GM19043 (cell line): ENCODE data around the gene SHC3.
A peak's percentile ranks its signal among the peaks of the same experiment; 100 is the strongest.

Experiments
- ATAC-seq: cut with Tn5 transposase; IDR thresholded peaks from one replicate; pipeline ENCODE4 v1.9.1; 2021; ENCODE audit warnings: low read depth; ENCODE audit not compliant: unreplicated experiment

SHC3 gene

DNA sequence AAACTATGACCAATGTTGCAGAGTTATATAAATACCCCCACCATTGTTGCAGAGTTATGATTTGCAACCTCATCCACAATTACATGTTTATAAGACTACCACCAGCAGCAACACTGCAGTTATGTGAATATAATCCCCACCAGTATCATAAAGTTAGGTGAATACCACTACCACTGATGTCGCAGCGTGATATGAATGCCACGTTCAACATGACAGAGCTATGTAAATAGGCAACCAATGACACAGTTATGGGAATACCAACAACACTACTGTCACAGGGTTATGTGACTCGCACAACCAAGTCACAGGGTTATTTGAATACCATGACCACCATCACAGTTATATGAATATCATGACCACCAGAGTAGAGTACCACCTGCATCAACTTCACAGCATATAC, 63.9 kb downstream of the SHC3 start:
- ATAC-seq, result no peak

DNA sequence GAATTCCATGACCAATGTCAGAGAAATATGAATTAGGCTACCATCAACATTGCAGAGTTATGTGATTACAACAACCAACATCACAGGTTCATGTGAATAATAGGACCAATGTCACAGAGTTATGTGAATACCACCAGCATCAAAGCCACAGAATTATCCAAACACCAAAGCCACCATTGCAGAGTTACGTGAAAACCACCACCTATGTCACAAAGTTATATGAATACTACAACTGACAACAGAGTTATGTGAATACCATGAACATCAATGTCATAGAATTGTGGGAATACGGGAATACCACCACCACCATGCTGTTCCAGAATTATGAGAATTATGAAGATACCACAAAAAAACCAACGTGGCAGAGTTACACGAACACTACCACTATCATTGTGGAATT, 64.8 kb downstream of the SHC3 start:
- no peak for ATAC-seq

DNA sequence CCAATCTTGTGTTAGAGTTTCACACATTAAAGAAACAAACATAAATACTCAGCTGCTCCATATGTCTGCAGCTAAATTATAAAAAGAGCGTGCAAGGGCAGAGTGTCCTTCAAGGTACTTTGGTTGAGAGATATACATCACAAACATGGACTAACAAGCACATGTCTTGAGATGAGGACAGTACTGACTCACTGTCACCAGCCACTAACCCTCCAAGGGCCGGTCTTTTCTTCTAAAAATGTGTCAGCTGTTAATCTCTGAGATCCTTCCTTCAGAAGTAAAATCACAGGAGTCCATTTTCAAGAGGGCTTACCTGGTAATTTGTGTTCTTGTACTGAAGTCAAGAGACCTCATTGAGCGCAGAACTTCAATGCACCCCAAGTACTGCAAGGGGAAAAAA, 66.4 kb downstream of the SHC3 start:
- ATAC-seq, result no peak

DNA sequence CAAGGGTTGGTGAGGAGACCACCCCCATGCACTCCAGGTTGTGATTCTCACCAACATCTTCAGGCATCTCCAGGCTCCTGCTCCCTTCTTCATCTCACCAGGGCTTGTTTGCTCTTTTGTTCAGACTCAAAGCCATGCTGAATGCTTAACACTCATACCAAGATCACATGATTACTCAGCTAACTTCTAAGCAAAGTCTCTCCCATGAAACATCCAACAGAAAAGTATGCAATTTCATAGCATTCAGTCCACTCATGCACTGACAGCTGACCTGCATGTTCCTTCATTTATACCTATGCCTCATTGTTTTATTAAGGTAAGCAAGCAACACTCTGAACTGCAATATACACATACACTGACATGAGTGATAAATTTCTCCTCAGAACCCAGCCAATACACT, 69.0 kb downstream of the SHC3 start:
- no peak for ATAC-seq

DNA sequence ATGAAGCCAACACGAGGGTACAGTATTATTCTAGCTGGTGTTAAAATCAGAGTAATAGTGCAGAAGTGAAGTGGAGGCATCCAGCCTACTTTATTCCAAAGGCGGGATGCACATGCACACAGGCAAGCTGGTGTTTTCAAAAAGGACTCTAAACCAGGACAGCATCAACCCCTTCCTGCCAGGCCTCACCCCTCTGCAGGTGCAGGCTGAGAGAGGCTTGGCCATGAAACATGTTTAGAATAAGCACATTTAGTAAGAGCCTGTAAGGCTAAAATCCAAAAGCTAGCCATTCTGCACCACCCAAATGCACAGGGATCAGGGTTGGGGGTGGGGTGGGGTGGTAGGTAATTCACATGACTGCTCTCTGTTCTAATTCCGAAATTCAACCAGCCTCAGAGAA, 71.2 kb downstream of the SHC3 start:
- no peak for ATAC-seq

DNA sequence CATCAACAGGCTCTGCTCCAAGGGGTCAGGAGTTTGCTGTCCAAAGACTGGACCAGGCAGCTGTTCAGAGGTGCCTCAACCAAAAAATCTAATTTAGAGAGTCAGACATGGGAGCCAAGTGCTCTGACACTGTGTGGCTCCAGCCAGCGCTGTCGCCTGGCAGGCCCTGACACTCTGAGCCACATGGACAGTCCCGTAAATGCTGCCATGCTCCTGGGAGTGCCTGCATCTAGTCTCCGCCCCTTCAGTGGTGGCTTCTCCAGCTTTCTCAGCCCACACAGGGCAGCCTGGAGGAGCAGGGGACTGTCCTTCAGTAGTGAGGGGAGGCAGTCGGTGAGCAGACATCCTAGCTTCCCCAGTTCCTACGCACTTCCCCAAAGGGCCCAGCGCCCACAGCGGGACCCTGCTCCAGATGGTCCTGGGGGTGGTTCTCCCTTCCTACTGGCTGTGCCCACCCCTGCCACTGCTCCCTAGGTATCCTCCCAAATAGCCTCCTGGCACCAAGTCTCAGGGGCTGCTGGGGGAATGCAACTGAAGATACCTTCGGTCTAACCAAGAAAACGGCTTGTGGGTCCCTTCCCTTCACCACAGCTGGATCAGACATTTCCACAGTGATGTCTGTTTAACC, 72.3 kb downstream of the SHC3 start:
- no peak for ATAC-seq

DNA sequence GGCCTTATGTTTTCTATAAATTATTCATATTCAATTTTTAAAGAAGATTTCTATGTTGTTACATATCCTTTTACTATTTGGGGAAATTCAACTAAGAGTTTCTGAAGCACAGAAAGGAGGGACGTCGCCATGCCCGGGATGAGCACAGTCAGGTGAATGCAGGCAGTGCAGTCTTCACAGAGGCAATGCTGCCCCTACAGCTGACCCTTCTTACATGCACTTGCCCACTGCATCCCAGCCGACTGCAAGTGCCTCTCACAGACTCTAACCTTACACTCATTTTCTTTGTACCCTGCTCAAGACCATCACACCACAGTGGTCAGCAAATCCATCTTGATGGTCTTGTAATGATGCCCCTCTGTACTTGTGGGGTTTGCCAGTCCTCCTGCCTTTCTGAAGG, 73.8 kb downstream of the SHC3 start:
- no peak for ATAC-seq

DNA sequence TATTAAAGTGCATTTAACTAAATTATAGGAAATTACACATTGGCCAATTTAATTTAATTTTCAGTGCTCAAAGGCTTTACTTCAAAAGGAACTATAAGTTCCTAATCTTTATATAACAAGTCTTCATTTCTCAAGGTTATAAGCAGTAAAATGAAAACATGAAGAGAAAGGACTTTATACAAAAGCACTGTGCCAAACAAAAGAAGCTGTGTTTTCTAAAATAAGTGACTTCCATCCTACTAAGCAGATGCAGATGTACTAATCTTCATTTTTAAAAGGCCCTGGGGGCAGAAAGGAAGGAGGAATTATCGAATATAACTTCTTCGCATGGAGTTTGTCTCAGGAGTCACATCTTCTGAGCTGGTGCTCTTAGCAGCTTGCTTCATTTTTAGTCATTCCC, 81.4 kb downstream of the SHC3 start:
- no peak for ATAC-seq

DNA sequence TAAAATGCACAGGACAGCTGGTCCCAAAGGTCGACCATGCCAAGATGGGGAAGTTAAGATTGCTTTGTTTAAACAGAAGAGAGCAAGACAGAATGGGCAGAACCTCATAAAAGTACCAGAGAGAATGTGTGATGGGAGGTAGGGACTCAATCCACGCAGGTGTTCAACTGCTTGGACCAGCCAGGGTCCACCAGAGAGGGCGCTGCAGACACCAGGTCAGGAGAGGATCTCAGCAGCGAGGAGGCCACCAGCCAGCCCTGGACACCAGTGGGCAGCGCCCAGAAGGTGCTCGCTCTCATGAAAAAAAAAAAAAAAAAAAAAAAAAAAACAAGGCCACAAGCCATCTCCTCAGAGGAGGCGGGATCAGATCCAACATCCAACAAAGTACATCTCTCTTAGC, 81.8 kb downstream of the SHC3 start:
- ATAC-seq, result no peak

DNA sequence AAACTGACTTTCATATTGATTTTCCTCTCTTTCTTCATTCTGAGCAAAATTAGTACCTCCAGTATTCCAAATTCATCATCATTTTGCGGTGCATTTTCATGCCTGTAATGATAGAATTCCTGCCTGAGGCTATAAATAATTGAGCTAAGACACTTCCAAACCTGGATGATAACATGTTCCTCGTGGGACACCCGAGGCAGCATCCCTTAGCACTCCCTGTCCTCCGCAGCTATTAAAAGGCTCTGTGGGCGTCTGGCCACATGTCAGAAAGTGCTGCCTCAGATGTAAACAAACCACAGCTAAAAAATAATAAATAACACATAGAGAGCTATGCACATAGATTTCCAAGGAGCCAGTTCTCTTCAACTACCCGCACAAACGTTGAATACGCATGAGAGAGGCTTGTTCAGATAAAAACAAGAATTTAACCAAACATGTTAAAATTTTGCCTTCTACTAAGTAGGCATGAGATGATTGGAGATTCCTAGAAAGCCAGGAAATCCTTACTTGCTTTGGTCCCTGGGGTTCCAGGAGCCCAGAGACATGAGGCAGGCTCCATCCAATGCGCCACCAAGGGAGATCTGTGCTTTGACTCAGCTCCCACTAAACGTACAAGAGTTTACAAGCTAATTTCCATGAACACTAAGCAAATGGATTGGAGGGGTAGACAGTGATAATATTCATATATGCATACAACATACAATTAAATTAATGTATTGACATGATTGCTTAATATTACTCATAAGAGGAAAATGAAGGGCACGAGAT, 82.7 kb downstream of the SHC3 start:
- no peak for ATAC-seq

DNA sequence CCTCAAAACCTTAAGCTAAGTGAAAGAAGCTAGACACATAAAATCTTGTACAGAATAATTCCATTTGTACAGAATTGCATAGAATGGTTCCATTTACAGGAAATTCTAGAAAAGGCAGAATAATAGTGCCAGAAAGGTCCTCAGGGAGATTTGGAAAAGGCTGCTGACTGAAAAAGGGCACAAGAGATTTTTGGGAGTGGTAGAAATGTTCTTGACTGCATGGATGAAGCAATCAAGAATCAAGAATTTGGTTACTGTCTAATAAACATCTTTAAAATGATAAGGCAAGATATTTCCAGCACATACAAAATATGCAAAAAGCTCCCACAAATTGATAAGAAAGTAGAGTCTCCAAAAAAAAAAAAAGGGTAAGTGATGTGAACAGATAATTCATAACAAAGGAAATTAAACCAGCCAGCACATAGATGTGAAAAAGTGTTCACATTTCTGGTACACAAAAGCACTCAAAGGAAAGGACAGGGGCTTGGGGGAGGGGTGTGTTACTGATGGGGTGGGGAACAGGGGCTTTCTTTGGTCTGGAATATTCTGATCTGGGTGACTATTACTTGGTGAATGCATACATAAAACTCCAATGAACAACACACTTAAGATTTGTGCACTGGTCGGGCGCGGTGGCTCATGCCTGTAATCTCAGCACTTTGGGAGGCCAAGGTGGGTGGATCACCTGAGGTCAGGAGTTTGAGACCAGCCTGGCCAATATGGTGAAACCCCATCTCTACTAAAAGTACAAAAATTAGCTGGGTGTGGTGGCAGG, 85.2 kb downstream of the SHC3 start:
- ATAC-seq, result no peak

DNA sequence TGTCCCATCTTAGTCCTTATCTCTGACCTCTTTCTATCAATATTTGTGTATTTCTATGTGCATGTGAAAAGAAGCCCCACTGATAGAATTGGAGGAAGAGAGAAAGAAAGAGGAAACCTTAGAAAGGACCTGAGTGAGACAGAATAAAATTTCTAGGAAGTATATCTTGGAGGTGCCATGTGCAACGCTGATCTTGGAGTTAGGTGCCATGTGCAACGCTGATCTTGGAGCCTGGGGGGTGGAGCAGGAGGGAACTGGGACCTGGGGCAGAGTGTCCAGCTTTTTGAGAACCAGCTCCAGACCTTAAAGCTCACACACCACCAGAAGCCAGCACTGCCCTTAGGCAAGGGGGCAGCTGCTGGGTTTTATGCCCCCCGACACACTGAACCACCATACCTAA, 89.4 kb downstream of the SHC3 start:
- ATAC-seq, result no peak

DNA sequence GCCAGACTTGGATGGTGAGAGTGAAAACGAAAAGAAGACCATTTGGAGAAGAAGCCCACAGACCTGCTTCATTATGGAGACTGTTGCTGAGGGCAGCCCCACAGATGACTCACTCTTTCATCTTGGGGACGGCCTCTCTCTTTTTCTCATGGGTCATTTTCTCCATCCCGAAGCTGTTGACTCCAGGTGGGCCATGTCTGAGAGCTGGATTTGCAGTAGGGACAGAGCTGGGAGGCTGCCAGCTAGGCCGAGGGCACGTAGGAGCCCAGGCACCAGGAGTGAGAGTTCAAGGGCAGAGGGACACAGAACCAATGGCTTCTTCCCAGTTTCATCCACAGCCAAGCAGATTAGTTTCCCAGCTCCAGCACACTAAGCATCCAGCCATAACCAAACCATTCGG, 95.0 kb downstream of the SHC3 start:
- ATAC-seq, result no peak

DNA sequence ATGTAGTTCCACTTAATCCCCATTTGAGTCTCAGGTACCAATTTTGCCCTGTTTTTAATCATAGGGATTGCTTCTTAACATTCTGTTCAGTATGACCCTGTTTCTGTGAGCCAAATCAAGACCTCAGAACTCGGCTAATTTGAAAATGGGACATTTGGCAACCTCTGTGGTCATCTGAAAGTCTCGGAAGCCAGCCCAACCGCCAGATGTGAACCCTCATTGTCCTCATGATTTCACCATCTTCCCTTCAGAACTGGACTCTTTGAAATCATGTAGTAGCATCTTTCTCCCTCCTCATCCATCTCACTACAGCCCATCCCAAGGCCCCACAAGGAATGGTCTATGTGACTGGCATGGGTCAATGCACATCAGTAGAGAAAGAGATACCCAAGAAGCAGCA, 98.4 kb downstream of the SHC3 start:
- ATAC-seq, result no peak

DNA sequence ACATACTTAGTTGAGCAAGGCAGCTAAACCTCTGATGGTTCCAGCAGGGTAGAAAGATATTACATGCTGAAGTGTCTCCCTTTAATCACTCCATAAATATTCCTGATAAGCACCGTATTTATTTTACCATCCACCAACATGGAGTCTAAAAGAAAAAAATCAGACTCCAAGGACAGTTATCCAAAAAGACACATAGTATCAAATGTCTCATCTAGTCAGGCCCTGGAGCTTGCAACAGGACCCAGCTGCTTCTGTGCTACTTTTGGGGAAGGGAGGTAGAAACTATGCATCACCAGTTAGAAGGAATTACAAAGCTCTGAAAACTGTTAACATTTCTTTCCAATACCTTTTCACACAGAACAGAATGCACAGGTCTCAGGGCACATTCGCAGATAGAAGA, 99.2 kb downstream of the SHC3 start:
- no peak for ATAC-seq

DNA sequence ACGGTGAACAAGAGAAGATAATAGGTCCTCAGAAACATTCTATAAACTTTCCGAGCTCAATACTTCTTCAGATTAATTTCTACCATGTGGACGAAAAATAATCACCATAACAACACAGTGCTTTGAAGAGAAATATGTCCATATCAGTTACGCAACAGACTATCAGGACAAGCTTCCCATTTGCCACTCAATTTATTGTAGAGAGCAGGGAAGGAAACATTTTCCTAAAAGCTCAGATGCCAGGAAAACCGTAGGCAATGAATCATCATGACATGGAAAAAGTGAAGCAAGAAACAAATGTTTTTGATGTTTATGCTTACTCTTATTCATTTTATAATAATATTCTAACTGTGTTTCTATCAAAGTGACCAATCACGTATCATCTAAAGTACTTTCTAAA, 99.8 kb downstream of the SHC3 start:
- no peak for ATAC-seq

DNA sequence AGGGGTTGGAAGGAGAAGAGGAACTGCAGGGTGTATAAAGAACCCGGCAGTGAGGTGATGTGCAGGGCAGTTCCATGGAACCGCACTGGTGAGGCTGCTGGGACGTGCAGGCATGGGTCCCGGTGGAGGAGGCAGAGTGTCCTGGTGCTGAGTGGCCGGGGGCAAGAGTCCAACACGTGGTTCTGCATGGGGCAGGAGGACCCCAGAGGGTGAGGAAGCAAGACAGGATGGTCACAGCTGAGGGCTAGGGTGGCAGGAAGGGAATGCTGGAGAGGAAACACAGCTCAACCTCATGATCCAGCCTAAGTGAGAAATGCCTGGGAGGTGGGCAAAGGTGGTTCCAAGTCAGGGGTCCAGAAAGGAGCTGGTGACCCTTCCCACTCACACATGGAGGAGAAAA, 100.2 kb downstream of the SHC3 start:
- no peak for ATAC-seq

DNA sequence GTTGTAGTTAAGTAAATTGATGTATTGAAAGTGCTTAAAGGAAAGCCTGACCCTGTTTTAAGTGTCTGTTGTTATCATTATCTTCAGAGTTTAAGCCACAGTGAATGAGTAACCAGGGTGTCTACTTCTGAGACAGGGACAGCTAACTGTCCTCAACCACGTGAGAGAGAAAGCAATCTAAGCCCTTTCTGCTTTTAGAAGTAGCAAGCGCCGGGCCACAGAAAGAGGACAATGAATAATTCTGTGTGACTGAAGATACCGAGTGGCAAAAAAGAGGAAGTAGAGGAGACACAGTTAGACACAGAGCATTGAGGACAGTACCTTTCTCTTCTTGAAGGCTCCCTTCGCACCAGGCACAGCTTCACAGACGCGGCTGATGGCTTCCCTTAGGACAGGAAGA, 101.1 kb downstream of the SHC3 start:
- peak; percentile 83 for ATAC-seq

DNA sequence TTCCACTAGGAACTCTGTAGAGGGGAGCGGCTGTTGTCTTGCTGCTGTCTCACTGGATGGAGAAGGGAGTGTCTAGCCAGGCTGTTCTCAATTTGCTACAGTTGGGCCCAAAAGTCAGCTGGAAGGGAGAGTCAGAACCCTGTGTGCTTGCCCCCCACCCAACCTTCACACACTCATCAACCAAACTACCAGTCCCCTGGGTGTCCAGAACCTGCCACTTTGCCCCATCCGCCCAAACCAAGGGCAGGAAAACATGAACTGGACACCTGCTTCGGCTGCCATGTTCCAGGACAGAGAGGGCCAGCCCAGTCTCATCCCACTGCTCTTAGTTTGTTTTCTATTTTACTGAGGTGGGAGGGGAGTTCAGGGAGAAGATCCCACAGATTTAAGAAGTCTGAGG, 105.2 kb downstream of the SHC3 start:
- no peak for ATAC-seq

DNA sequence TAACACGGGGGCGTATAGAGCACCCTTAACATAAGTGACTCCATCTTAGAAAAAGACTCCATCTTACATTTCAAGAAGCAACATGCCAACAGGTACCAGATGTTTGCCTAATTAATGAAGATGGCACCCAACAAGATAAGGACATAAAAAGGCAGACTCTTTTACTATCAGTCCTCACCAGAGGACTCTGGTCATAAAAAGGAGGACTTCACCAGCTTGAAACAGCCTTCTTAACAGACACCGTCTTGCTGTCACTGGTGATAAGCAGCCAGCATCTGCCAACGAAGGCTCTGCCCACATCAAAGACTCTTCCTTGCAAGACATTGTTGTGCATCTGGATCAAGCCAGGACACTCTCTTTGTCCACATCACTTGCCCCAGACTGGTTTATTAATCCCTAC, 107.0 kb downstream of the SHC3 start:
- ATAC-seq, result no peak

DNA sequence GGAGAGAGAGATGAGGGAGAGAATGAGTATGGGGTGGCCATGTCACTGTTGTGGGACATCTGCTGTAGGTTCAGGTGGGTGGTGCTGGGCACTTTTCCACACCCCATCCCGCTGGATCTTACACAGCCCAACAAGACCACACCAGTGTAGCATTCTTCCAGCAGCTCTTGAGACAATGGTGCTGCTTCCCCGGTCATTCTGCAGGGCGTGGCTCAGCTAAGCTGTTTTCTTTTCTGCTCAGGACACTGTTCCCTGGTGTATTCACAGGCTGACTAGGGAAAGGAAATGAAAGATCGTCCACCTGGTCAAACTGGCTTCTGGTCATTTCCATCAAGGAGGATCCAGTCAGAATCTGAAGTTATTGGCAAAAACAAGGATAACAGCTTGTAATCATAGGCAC, 111.8 kb downstream of the SHC3 start:
- ATAC-seq, result no peak

DNA sequence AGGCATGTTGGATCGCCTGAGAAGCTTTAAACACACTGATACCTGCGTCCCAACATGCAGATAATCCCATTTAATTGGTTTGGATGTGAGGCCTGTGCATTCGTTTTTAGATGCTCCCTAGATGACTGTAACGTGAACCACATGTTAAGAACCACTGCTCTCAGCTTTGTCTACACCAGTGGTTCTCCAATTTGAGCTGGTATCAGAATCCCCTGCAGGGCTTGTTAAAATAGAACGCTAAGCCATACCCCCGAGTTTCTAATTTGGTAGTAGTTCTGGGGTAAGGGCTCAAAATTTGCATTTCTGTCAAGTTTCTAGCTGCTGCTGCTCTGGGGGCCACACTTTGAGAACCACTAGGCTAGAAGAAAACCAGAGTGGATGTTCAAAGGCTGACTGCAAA, 112.7 kb downstream of the SHC3 start:
- ATAC-seq, result no peak
